Coronary artery (tissue), 2 donors: Measurements from ENCODE around the gene LRRC1.
"Not testable (repeated sequence)": the region's sequence is repeated elsewhere in the genome, so short reads cannot be mapped to it uniquely, and the experiment has no call there.

Experiments used
- DNase-seq: peaks from one replicate; pipeline ENCODE4 v3.0.0-alpha.2; 2017; ENCODE audit warnings: low spot score
- H3K27ac ChIP-seq, 2 donors: fragments of 200-600 bp; sonication (generic); one replicate each; pipeline ENCODE4 v1.5.1; 2016 to 2019
- H3K4me3 ChIP-seq: fragments of 200-600 bp; sonication (generic); 2 replicates; pipeline ENCODE4 v1.5.1; 2016; ENCODE audit warnings: mild to moderate bottlenecking, moderate library complexity
- CTCF ChIP-seq: fragments of 200-600 bp; sonication (generic); IDR thresholded peaks from one replicate; pipeline ENCODE4 v1.5.1; 2019; ENCODE audit warnings: antibody characterized with exemption

Gene LRRC1

GRCh38 chr6:53805725-53806124 lies 10.9 kb downstream of the LRRC1 start:
- peak overlapping the region; percentile 26 to 44 for H3K27ac ChIP-seq
- DNase-seq = no peak
- no peak for TF ChIP-seq CTCF
- H3K4me3 ChIP-seq = no peak overlapping the region

GRCh38 chr6:53807606-53808005 lies 12.8 kb downstream of the LRRC1 start:
- not testable (repeated sequence) for H3K4me3 ChIP-seq, DNase-seq, H3K27ac ChIP-seq

- no peak for TF ChIP-seq CTCF
- H3K27ac ChIP-seq = no peak overlapping the region
- no peak for DNase-seq
- H3K4me3 ChIP-seq = no peak overlapping the region
Observed at GRCh38 chr6:53808302-53808881, 13.6 kb downstream of the LRRC1 start.

- no peak for TF ChIP-seq CTCF
Observed at GRCh38 chr6:53809691-53810090, 14.9 kb downstream of the LRRC1 start.

GRCh38 chr6:53811082-53811481 lies 16.3 kb downstream of the LRRC1 start:
- no peak for DNase-seq
- no peak for TF ChIP-seq CTCF
- H3K27ac ChIP-seq = no peak overlapping the region

More at GRCh38 chr6:53809691-53810090, 14.9 kb downstream of the LRRC1 start:
- no peak for DNase-seq
- Histone ChIP-seq H3K4me3 (no peak overlapping the region), H3K27ac (no peak overlapping the region)

GRCh38 chr6:53811746-53812145 lies 16.9 kb downstream of the LRRC1 start:
- Histone ChIP-seq H3K27ac (no peak overlapping the region), H3K4me3 (no peak overlapping the region)
- no peak for TF ChIP-seq CTCF
- DNase-seq = no peak

More at GRCh38 chr6:53811082-53811481, 16.3 kb downstream of the LRRC1 start:
- H3K4me3 ChIP-seq = no peak overlapping the region

GRCh38 chr6:53813096-53813495 lies 18.3 kb downstream of the LRRC1 start:
- no peak overlapping the region for H3K4me3 ChIP-seq
- TF ChIP-seq CTCF = no peak
- no peak for DNase-seq
- no peak overlapping the region for H3K27ac ChIP-seq
